Middle frontal gyrus (tissue), 1 donor: Measurements from ENCODE around the gene SORCS2.

ENCODE experiments used
- DNase-seq: peaks from one replicate; pipeline ENCODE4 v3.0.0-alpha.2; 2015; ENCODE audit warnings: low spot score; ENCODE audit errors: extremely low spot score

The SORCS2 gene

GRCh38 chr4:7656244-7656800, 464.0 kb downstream of the SORCS2 start:
- no peak for DNase-seq

- DNase-seq: no peak
Measured at GRCh38 chr4:7657545-7658297, 465.4 kb downstream of the SORCS2 start.

- no peak for DNase-seq
Measured at GRCh38 chr4:7658341-7659204, 466.2 kb downstream of the SORCS2 start.

DNA sequence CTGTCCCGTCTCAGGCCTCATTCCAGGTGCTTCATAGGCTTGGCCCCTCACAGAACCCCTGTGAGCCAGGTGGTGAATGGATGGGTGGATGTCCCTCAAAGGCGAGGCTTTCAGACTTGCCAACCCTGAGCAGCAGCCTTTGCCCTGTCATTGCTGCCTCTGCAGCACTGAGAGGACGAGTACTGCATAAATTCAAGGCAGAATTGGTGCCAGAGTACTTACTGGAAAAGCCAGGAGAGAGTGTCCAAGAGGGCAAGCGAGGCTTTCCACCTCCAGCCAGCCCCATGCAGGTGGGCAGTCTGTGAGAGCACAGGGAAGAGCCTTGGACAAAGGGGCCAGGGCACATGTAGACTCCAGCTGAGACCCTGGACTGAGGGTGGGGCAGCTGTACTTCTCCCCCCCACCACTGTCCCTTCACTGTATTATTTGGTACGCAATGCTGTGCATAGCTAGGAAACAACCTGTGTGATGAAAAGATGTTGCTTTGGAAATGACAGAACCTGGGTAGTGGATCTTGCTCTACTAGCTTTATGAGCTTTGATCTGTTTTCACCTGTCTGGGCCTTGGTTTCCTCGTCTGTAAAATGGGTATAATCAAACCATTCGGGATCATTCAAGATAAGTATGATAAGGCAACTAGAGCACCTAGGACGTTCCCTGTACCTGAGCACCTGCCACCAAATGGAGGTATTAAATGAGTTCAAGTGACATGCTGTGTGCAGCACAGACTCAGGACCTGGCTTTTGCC, 467.3 kb downstream of the SORCS2 start:
- no peak for DNase-seq

- DNase-seq: no peak
Measured at GRCh38 chr4:7660176-7661039, 468.1 kb downstream of the SORCS2 start.

- no peak for DNase-seq
Measured at GRCh38 chr4:7661066-7661748, 468.9 kb downstream of the SORCS2 start.

- no peak for DNase-seq
Measured at GRCh38 chr4:7661846-7662506, 469.6 kb downstream of the SORCS2 start.

DNA sequence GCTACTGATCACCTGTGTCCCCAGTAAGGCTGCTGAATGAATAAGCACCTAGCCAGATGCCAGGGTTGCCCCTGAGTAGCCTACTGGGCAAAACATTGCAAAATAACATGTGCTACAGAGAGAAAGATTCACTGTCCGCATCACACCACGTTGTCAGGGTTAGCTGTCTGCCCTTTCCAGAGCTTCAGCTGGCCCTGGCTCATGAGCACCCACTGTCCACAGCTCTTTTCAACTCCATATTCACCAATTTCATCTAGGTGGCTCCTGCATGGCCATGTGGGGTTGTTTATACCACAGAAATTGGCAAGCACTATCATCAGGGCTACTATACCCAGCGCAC, 470.1 kb downstream of the SORCS2 start:
- no peak for DNase-seq

GRCh38 chr4:7663075-7663541, 470.8 kb downstream of the SORCS2 start:
- no peak for DNase-seq

DNA sequence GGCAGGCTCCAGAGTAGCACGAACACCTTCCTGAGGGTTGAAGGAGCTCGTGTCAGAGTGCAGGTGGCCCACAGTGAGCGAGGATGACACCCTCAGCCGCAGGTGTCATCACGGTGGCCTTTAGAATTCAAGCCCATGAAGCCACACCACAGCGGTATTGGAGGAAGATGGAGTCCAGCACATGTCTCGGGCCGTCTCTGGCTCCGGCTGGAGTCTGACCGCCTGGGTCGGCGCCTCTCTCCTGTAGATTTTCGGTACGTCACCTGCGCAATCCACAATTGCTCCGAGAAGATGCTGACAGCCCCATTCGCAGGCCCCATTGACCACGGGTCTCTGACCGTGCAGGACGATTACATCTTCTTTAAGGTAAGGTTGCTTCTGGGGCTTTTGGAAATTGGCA, 471.8 kb downstream of the SORCS2 start:
- DNase-seq: no peak

DNA sequence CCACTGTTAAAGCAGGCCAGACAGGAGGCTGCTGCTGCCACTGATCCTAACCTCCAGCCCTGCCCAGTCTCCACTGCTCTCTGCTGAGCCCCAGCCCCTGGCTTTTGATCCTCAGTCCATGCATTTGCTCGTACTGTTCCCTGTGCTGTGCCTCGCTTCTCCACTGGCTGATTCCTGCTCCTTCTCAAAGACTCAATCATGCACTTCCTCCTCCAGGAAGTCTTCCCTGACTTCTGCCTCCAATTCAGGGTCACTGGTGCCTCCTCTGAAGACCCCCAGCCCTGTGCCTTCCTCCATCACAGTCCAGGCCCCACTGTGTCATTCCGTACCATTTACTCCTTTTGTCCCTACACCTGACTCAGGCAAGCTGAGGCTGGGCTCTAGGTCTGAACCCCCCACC, 473.0 kb downstream of the SORCS2 start:
- no peak for DNase-seq

GRCh38 chr4:7666011-7666410, 473.7 kb downstream of the SORCS2 start:
- DNase-seq: no peak

GRCh38 chr4:7666744-7667143, 474.4 kb downstream of the SORCS2 start:
- no peak for DNase-seq

DNA sequence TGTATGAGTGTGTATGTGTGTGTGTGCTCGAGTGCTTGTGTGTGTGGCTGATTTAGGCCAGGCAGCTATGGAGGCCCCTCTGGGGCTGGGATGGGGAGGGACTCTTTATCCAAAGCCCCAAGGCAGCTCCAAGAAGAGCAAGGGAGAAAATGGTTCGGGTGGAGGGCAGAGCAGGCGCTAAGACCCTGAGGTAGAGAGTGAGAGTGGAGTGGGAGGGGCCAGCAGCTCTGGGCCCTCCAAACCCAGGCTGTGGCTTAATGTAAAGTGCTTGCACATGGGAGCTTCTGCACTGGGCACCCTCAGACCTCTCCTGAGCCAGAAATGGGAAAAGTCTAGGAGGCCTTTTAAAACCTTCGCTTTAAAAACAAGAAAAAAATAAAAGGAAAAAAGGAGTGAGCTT, 475.9 kb downstream of the SORCS2 start:
- no peak for DNase-seq

GRCh38 chr4:7668826-7669225, 476.5 kb downstream of the SORCS2 start:
- DNase-seq: no peak

GRCh38 chr4:7672601-7673000, 480.3 kb downstream of the SORCS2 start:
- DNase-seq: no peak

DNA sequence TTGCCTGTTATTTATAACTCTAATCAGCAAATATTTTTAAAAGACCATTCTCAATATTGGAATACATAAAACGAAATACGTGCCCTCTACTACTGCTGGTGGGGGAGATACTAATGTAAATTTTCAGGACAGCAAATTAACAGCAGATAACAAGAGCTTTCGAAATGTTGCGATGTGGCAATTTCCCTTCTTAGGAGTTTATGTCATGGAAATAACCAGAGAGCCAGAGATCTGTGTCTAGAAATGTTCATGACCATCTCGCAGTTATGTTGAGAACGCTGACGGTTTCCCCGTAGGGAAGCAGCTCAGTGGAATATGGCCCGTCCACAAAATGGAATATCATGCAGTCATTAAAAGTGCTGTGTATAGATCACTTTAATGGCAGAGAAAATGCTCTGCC, 480.8 kb downstream of the SORCS2 start:
- DNase-seq: no peak

- DNase-seq: no peak
Measured at GRCh38 chr4:7674706-7675105, 482.4 kb downstream of the SORCS2 start.

- no peak for DNase-seq
Measured at GRCh38 chr4:7675136-7675535, 482.8 kb downstream of the SORCS2 start.
